B cell (primary cell): ENCODE measurements around the gene AFF1. TPM values are rescaled to one million over a fixed set of nuclear protein-coding genes. Genes with fewer than 3 reads are reported as not detected.

Source experiments
- ATAC-seq: fragments of 200-7000 bp; cut with Tn5 transposase; one replicate; pipeline ENCODE4 v1.10.0; 2021; ENCODE audit warnings: low read depth, mild to moderate bottlenecking, moderate number of reproducible peaks, moderate library complexity
- CTCF ChIA-PET: fragments of 350-600 bp; sonication (Branson Sonifier 250); formaldehyde crosslinking; loops from one replicate; lab custom pipeline; 2021; ENCODE audit warnings: antibody characterized with exemption, inconsistent platforms; lab: Charles Lee
- POLR2A ChIA-PET: fragments of 350-600 bp; sonication (Branson Sonifier 250); formaldehyde crosslinking; loops from one replicate; lab custom pipeline; 2021; ENCODE audit warnings: antibody characterized with exemption; lab: Charles Lee
- DNase-seq: peaks from one replicate; pipeline ENCODE4 v3.0.0; 2013
- H2AFZ ChIP-seq: 2 replicates; pipeline ENCODE4 v1.6.1; 2012; ENCODE audit warnings: mild to moderate bottlenecking, low read depth, low read length; ENCODE audit not compliant: insufficient read depth, poor library complexity, severe bottlenecking
- H3K27ac ChIP-seq, 2 donors: 1 replicate in 1 of 2; 2 replicates in 1 of 2; pipeline ENCODE4 v1.5.1; 2012 to 2013; ENCODE audit warnings: low read length in 2 of 2, mild to moderate bottlenecking in 2 of 2, moderate library complexity in 1 of 2
- H3K27me3 ChIP-seq, 4 experiments: fragments of 200-600 bp in 1 of 4; sonication (generic) in 1 of 4; replicated peaks in 1 of 4; 1 replicate in 2 of 4; 2 replicates in 2 of 4; pipeline versions ENCODE4 v1.6.1 to v1.7.0; 2013 to 2016; ENCODE audit warnings: low read length in 3 of 4, mild to moderate bottlenecking in 2 of 4, mixed read lengths in 1 of 4, moderate library complexity in 1 of 4; ENCODE audit not compliant: insufficient read depth in 4 of 4, control insufficient read depth in 3 of 4; ENCODE audit errors: control extremely low read depth in 1 of 4
- H3K36me3 ChIP-seq, 2 experiments: replicated peaks in 1 of 2; 1 replicate in 1 of 2; 2 replicates in 1 of 2; pipeline versions ENCODE4 v1.6.1 to v1.7.1; 2013; ENCODE audit warnings: low read length in 1 of 2; ENCODE audit not compliant: insufficient read depth in 2 of 2, control insufficient read depth in 1 of 2; ENCODE audit errors: control extremely low read depth in 1 of 2, extremely low read depth in 1 of 2
- H3K4me1 ChIP-seq, 2 donors: fragments of 200-600 bp in 1 of 2; sonication (generic) in 1 of 2; 1 replicate in 1 of 2; 2 replicates in 1 of 2; pipeline versions ENCODE4 v1.5.1 to v1.6.1; 2013 to 2017; ENCODE audit warnings: low read length in 2 of 2; ENCODE audit not compliant: control insufficient read depth in 2 of 2, insufficient read depth in 2 of 2
- H3K4me2 ChIP-seq: replicated peaks from 2 replicates; pipeline ENCODE3; 2012; ENCODE audit warnings: mild to moderate bottlenecking, low read depth, low read length; ENCODE audit not compliant: poor library complexity, severe bottlenecking
- H3K4me3 ChIP-seq, 5 experiments: fragments of 200-600 bp in 1 of 5; sonication (generic) in 1 of 5; 1 replicate in 3 of 5; 2 replicates in 2 of 5; pipeline versions ENCODE4 v1.5.1 to v1.7.0; 2011 to 2016; ENCODE audit warnings: low read length in 4 of 5, mild to moderate bottlenecking in 4 of 5, low read depth in 2 of 5, control low read depth in 1 of 5, moderate library complexity in 1 of 5; ENCODE audit not compliant: insufficient read depth in 1 of 5; ENCODE audit errors: control extremely low read depth in 1 of 5, extremely low read depth in 1 of 5
- H3K79me2 ChIP-seq: fragments of 200-600 bp; sonication (generic); one replicate; pipeline ENCODE4 v1.6.0; 2016; ENCODE audit warnings: low read length; ENCODE audit not compliant: control insufficient read depth, insufficient read depth
- H3K9ac ChIP-seq: fragments of 200-600 bp; sonication (generic); 2 replicates; pipeline ENCODE4 v1.6.1; 2017; ENCODE audit warnings: mild to moderate bottlenecking, low read length, moderate library complexity
- H3K9me3 ChIP-seq, 3 donors: one replicate each; pipeline versions ENCODE4 v1.6.1 to v1.7.1; 2013; ENCODE audit warnings: low read length in 2 of 3; ENCODE audit not compliant: control insufficient read depth in 2 of 3, insufficient read depth in 1 of 3; ENCODE audit errors: control extremely low read depth in 1 of 3
- H4K20me1 ChIP-seq: 2 replicates; pipeline ENCODE4 v1.6.0; 2012; ENCODE audit warnings: mild to moderate bottlenecking, low read length; ENCODE audit not compliant: insufficient read depth, control insufficient read depth, poor library complexity, severe bottlenecking
- H3K27ac Mint-ChIP-seq: one replicate; pipeline ENCODE4 v1.8.0; 2021; ENCODE audit warnings: mixed read lengths
- H3K27me3 Mint-ChIP-seq: one replicate; pipeline ENCODE4 v1.8.0; 2021; ENCODE audit warnings: mixed read lengths
- H3K4me1 Mint-ChIP-seq: one replicate; pipeline ENCODE4 v1.8.0; 2021; ENCODE audit warnings: mixed read lengths
- H3K4me3 Mint-ChIP-seq: one replicate; pipeline ENCODE4 v1.8.0; 2021; ENCODE audit warnings: mixed read lengths
- H3K9me3 Mint-ChIP-seq: one replicate; pipeline ENCODE4 v1.8.0; 2022; ENCODE audit warnings: mixed read lengths; ENCODE audit not compliant: insufficient read depth
- CTCF ChIP-seq: fragments of 200-600 bp; IDR thresholded peaks from one replicate; pipeline ENCODE4 v1.8.0; 2022; ENCODE audit warnings: antibody characterized with exemption, mild to moderate bottlenecking
- EZH2 ChIP-seq: IDR thresholded peaks from 2 replicates; pipeline ENCODE4 v1.6.1; 2012; ENCODE audit warnings: borderline replicate concordance, low read depth, mild to moderate bottlenecking, moderate library complexity, low read length; ENCODE audit not compliant: insufficient read depth, poor library complexity, severe bottlenecking
- WGBS: methylation state at CpG from one replicate; pipeline ENCODE4 v1.1.5; 2013; ENCODE audit warnings: missing lambda C conversion rate; ENCODE audit not compliant: insufficient coverage; 5-methylcytosine and 5-hydroxymethylcytosine counted together
- intact Hi-C: fragments of 100-400 bp; cut with micrococcal nuclease; formaldehyde crosslinking; loops from one replicate; pipeline ENCODE4 v1.10.0; 2022
- polyA plus RNA-seq: library from polyadenylated mRNA; depleted of rRNA; stranded (reverse); fragments of >200 nt; gene quantifications from 2 replicates; pipeline ENCODE4 v1.2.3, GENCODE V29; 2012
- total RNA-seq, 2 donors: library from RNA; stranded (reverse); fragments of 120-200 nt in 1 of 2; gene quantifications; 1 replicate in 1 of 2; 2 replicates in 1 of 2; pipeline versions ENCODE4 v1.2.3 to v1.2.4, GENCODE V29; 2013 to 2022

The AFF1 gene
- total and polyA plus RNA-seq, 2 donors (not counting 1 experiment from before 2014, with no cell fraction given), result 15.3 to 135 TPM

- no peaks in the 10 kb centered on the region for H3K27me3 ChIP-seq
- Mint-ChIP-seq H3K4me1 (peaks cover 37% of the 10 kb centered on the region), H3K27me3 (no peaks in the 10 kb centered on the region), H3K9me3 (no peaks in the 10 kb centered on the region), H3K4me3 (peak overlapping the region; percentile 91), H3K27ac (peak overlapping the region; percentile 89)
- WGBS, result 7% methylated on average over 8 of the region's 15 CpGs
- no peak for TF ChIP-seq EZH2
- no peak for TF ChIP-seq CTCF
- DNase-seq (no peak), ATAC-seq (no peak)
- ChIA-PET POLR2A (interaction anchor here (0.6 to 3.1 kb wide), 6 partner anchors 49 to 159 kb away, joined by 3 to 51 read pairs (median 4); no protein-coding TSS in a partner anchor), CTCF (interaction anchor here (0.6 to 8.5 kb wide), 23 partner anchors 11 to 1350 kb away, joined by 3 to 109 read pairs (median 4); partner anchors contain the start of gene PPM1K)
- peaks cover 29% of the 10 kb centered on the region for H3K79me2 ChIP-seq
- H2AFZ ChIP-seq, result peak overlapping the region; percentile 90
- H4K20me1 ChIP-seq, result no peaks in the 10 kb centered on the region
- H3K9ac ChIP-seq, result peak overlapping the region; percentile 73
- H3K4me1 ChIP-seq, result peaks cover 36 to 44% of the 10 kb centered on the region in 2 donors
- no peaks in the 10 kb centered on the region for H3K9me3 ChIP-seq
- H3K4me3 ChIP-seq, result peak overlapping the region; percentile 64 to 92 (median 78)
- H3K36me3 ChIP-seq, result no peaks in the 10 kb centered on the region
- H3K4me2 ChIP-seq, result peak overlapping the region; percentile 95
- H3K27ac ChIP-seq, result peak overlapping the region; percentile 68
- intact Hi-C loops, result loop anchor here (1.0 to 2.0 kb wide), 6 partner anchors 12 to 1351 kb away; partner anchors contain the start of genes NUDT9 and PPM1K
Measured at GRCh38 chr4:86934147-86934770, 552 bp upstream of the AFF1 start.

GRCh38 chr4:86935566-86935852 is 698 bp downstream of the AFF1 start:
- Histone ChIP-seq H3K79me2 (peaks cover 35% of the 10 kb centered on the region), H3K4me1 (peaks cover 48 to 55% of the 10 kb centered on the region in 2 donors), H3K4me2 (peak overlapping the region; percentile 95), H2AFZ (peak overlapping the region; percentile 90), H3K27ac (peak overlapping the region; percentile 79 to 86), H4K20me1 (no peaks in the 10 kb centered on the region), H3K27me3 (no peaks in the 10 kb centered on the region), H3K9ac (peak overlapping the region; percentile 73), H3K36me3 (no peaks in the 10 kb centered on the region), H3K4me3 (peak overlapping the region; percentile 73 to 92 (median 78)), H3K9me3 (no peaks in the 10 kb centered on the region)
- no peak for TF ChIP-seq EZH2
- TF ChIP-seq CTCF, result no peak
- 0% methylated on average over 14 of the region's 16 CpGs for WGBS
- H3K27me3 Mint-ChIP-seq, result no peaks in the 10 kb centered on the region
- no peak for DNase-seq
- peaks cover 49% of the 10 kb centered on the region for H3K4me1 Mint-ChIP-seq
- peak overlapping the region; percentile 95 for H3K27ac Mint-ChIP-seq
- no peak for ATAC-seq
- intact Hi-C loops, result loop anchor here (2.0 to 5.0 kb wide), 4 partner anchors 25 to 1349 kb away; partner anchors contain the start of genes NUDT9 and PPM1K
- ChIA-PET CTCF (interaction anchor here (0.6 to 8.5 kb wide), 11 partner anchors 10 to 216 kb away, joined by 3 to 109 read pairs (median 6); no protein-coding TSS in a partner anchor), POLR2A (interaction anchor here (0.6 to 3.1 kb wide), 11 partner anchors 13 to 341 kb away, joined by 3 to 51 read pairs (median 5); partner anchors contain the start of gene PTPN13)
- no peaks in the 10 kb centered on the region for H3K9me3 Mint-ChIP-seq
- H3K4me3 Mint-ChIP-seq, result peak overlapping the region; percentile 87
